Esophagus muscularis mucosa (tissue), 4 donors: ENCODE measurements around the gene MRPL21. TPM values are rescaled to one million over a fixed set of nuclear protein-coding genes. Genes with fewer than 3 reads are reported as not detected.
A peak's percentile ranks its signal among the peaks of the same experiment; 100 is the strongest.

Experiments
- DNase-seq: peaks from one replicate; pipeline ENCODE4 v3.0.0-alpha.2; 2017; ENCODE audit errors: extremely low spot score
- H3K27ac ChIP-seq, 4 donors: fragments of 200-600 bp; sonication (generic); replicated peaks in 1 of 4; 1 replicate in 3 of 4; 2 replicates in 1 of 4; pipeline ENCODE4 v1.5.1; 2016 to 2019; ENCODE audit warnings: mild to moderate bottlenecking in 1 of 4
- H3K27me3 ChIP-seq, 4 donors: fragments of 200-600 bp; sonication (generic); one replicate each; pipeline versions ENCODE4 v1.5.1 to v1.6.0; 2016 to 2019
- H3K36me3 ChIP-seq, 4 donors: fragments of 200-600 bp; sonication (generic); one replicate each; pipeline ENCODE4 v1.5.1; 2016 to 2019
- H3K4me1 ChIP-seq, 4 donors: fragments of 200-600 bp; sonication (generic); one replicate each; pipeline ENCODE4 v1.5.1; 2016 to 2019
- H3K4me3 ChIP-seq, 4 donors: fragments of 200-600 bp; sonication (generic); 1 replicate in 2 of 4; 2 replicates in 2 of 4; pipeline ENCODE4 v1.5.1; 2016 to 2019; ENCODE audit warnings: mild to moderate bottlenecking in 4 of 4, moderate library complexity in 1 of 4
- H3K9me3 ChIP-seq, 4 donors: fragments of 200-600 bp; sonication (generic); 1 replicate in 3 of 4; 2 replicates in 1 of 4; pipeline ENCODE4 v1.5.1; 2016 to 2019
- EP300 ChIP-seq: sonication (generic); formaldehyde crosslinking; IDR thresholded peaks from one replicate; pipeline ENCODE4 v1.6.1; 2017; ENCODE audit warnings: antibody characterized with exemption
- POLR2A ChIP-seq: fragments of 450-650 bp; IDR thresholded peaks from one replicate; pipeline ENCODE4 v1.6.1; 2017; ENCODE audit warnings: antibody characterized with exemption, moderate library complexity, mild to moderate bottlenecking, low read depth
- POLR2AphosphoS5 ChIP-seq, 2 donors: sonication (generic); formaldehyde crosslinking; IDR thresholded peaks; one replicate each; pipeline ENCODE4 v1.6.1; 2017; ENCODE audit warnings: antibody characterized with exemption in 2 of 2
- WGBS: methylation state at CpG from one replicate; pipeline ENCODE4 v1.1.5; 2018; 5-methylcytosine and 5-hydroxymethylcytosine counted together
- intact Hi-C: fragments of 100-400 bp; cut with DNase I; formaldehyde crosslinking; loops from one replicate; pipeline ENCODE4 v1.15.1; 2023
- total RNA-seq, 4 donors: library from RNA; depleted of rRNA; stranded (reverse); fragments of >200 nt; gene quantifications; one replicate each; pipeline versions ENCODE4 v1.1.0 to v1.2.1, GENCODE V29; 2016
- TF ChIP-seq, protein P1 (sequence below), 3 experiments: fragments of 200-600 bp in 2 of 3; fragments of 450-650 bp in 1 of 3; sonication (generic) in 2 of 3; IDR thresholded peaks; one replicate each; pipeline ENCODE4 v1.5.1; 2017 to 2019; ENCODE audit warnings: antibody characterized with exemption in 3 of 3, mild to moderate bottlenecking in 2 of 3, moderate library complexity in 1 of 3

The MRPL21 gene
- total RNA-seq, 4 donors from 2014 or later: 47.2 to 66.2 (median 51.2) TPM

DNA sequence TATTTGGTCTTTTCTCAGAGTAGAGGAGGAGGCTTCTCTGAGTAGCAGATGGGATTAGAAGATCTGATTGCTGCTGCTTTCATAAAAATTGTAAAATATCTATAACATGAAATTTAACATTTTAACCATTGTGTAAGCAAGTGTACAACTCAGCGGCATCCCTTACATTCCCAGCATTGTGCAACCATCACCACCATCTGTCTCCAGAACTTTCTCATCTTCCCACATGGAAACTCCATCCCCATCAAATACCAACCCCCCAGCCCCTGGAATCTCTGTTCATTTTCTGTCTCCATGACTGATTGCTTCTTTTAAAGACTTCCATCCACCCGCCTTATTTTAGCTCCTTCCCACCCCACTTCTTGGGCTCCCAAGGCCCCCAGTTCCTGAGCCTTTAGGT is 44.9 kb upstream of the MRPL21 start:
- Histone ChIP-seq H3K4me1 (peaks cover 9 to 61% (median 52%) of the 10 kb centered on the region in 4 donors), H3K27me3 (no peaks in the 10 kb centered on the region), H3K9me3 (no peaks in the 10 kb centered on the region), H3K36me3 (no peaks in the 10 kb centered on the region), H3K4me3 (no peak overlapping the region), H3K27ac (peak overlapping the region; percentile 36 to 94 (median 93))
- DNase-seq: no peak
- TF ChIP-seq POLR2AphosphoS5 (IDR thresholded peaks at IDR 0.05): no peak
- intact Hi-C loops: loop anchor here (5.0 kb wide), 1 partner anchor 54 kb away; no protein-coding TSS in a partner anchor
- 91% methylated on average over 2 of the region's 2 CpGs for WGBS

DNA sequence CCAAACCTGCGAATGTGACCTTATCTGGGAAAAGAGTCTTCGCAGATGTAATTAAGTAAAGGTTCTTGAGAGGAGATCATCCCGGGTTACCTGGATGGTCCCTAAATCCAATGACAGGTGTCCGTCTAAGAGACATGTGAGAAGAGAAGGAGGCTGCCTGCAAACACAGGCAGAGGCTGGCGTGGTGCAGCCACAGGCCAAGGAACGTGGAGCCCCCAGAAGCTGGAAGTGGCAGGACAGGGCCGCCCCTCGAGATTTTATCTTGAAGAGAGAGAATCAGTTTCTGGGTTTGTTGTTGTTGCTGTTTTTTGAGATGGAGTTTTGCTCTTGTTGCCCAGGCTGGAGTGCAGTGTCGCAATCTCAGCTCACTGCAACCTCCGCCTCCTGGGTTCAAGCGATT is 43.5 kb upstream of the MRPL21 start:
- WGBS: 87% methylated on average over 10 of the region's 11 CpGs
- Histone ChIP-seq H3K4me3 (no peak overlapping the region), H3K4me1 (peaks cover 9 to 74% (median 65%) of the 10 kb centered on the region in 4 donors), H3K36me3 (no peaks in the 10 kb centered on the region), H3K27me3 (no peaks in the 10 kb centered on the region), H3K9me3 (no peaks in the 10 kb centered on the region), H3K27ac (peak overlapping the region; percentile 93 to 94 (median 94))
- no peak for DNase-seq
- intact Hi-C loops: loop anchor here (5.0 kb wide), 1 partner anchor 55 kb away; no protein-coding TSS in a partner anchor
- TF ChIP-seq EP300 (no peak), POLR2AphosphoS5 (IDR thresholded peaks at IDR 0.05) (no peak), POLR2A (no peak)
- TF ChIP-seq, protein P1, sequence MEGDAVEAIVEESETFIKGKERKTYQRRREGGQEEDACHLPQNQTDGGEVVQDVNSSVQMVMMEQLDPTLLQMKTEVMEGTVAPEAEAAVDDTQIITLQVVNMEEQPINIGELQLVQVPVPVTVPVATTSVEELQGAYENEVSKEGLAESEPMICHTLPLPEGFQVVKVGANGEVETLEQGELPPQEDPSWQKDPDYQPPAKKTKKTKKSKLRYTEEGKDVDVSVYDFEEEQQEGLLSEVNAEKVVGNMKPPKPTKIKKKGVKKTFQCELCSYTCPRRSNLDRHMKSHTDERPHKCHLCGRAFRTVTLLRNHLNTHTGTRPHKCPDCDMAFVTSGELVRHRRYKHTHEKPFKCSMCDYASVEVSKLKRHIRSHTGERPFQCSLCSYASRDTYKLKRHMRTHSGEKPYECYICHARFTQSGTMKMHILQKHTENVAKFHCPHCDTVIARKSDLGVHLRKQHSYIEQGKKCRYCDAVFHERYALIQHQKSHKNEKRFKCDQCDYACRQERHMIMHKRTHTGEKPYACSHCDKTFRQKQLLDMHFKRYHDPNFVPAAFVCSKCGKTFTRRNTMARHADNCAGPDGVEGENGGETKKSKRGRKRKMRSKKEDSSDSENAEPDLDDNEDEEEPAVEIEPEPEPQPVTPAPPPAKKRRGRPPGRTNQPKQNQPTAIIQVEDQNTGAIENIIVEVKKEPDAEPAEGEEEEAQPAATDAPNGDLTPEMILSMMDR (IDR thresholded peaks at IDR 0.05): no peak

DNA sequence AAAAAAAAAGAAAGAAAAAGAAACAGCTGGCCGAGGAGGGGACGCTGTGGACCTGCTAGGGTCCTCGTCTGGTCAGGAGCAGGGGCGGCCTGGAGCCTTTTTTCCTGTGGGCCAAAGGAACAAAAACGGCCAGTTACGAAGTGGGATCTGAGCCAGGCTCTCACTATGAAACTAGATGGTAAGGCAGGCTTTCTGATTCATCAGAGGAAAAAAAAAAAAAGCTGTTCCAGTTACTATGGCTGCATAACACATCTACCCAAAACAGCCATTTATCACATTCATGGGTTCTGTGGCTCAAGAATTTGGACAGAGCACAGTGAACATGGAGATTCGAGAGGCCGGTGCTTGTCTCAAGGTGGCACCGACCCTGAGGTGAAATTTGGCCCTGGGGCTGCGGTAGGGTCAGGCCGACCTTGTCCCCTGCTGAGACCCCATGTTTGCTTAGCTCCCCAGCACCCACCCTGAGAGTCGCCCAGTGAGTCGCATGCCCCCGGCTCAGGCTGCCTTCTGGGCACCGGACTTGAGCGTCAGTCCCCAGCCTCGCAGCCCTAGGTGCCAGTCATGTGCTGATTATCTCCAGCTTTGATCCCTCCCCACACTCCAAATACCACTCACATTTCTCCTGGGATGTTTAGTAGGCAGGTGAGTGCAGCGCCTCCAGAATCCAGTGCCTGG is 42.9 kb upstream of the MRPL21 start:
- intact Hi-C loops: loop anchor here (5.0 kb wide), 1 partner anchor 56 kb away; no protein-coding TSS in a partner anchor

DNA sequence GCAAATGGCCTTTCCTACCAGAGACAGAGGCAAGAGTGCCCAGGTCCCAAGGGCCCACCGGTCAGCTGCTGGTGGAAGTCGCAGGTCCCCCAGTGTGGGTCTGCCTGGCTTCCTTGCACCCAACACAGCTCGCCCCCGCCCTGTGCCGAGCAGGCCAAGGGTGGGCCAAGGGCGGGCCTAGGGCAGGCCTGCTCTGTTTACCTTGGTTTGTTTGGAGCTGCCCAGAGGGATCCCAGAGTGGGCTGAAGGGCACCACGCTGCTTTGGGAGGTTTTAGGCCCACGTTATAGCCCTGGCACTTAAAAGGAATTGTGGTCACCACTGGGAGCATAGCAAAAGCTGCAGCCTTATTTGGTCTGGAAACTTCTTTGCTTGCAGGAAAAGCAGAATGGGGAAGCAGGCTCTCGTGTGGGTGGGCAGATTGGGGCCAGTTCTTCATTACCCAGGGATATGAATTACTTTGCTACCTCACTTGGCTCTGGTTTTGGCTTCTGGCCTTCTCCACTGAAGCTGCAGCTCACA is 39.2 kb upstream of the MRPL21 start:
- TF ChIP-seq, protein P1 (IDR thresholded peaks at IDR 0.05): no peak
- TF ChIP-seq POLR2A: no peak
- peak; percentile 67 to 86 for TF ChIP-seq POLR2AphosphoS5 (IDR thresholded peaks at IDR 0.05)
- TF ChIP-seq EP300: no peak
- peaks cover 9 to 100% (median 86%) of the 10 kb centered on the region in 4 donors for H3K4me1 ChIP-seq
- 16% methylated on average over 3 of the region's 9 CpGs for whole genome bisulfite sequencing
- DNase-seq: no peak
- intact Hi-C loops: no loop called here
- no peaks in the 10 kb centered on the region for H3K27me3 ChIP-seq
- peak overlapping the region; percentile 93 to 94 (median 94) for H3K27ac ChIP-seq
- H3K9me3 ChIP-seq: no peaks in the 10 kb centered on the region
- H3K36me3 ChIP-seq: peaks cover 0 to 33% (median 25%) of the 10 kb centered on the region in 4 donors
- H3K4me3 ChIP-seq: no peak overlapping the region

More for the DNA sequence above, 42.9 kb upstream of the MRPL21 start:
- WGBS: 41% methylated on average over 18 of the region's 18 CpGs
- peak overlapping the region; percentile 10 to 20 (median 18) for H3K4me3 ChIP-seq
- H3K4me1 ChIP-seq: peaks cover 9 to 80% (median 71%) of the 10 kb centered on the region in 4 donors
- no peak for DNase-seq
- no peaks in the 10 kb centered on the region for H3K9me3 ChIP-seq
- H3K36me3 ChIP-seq: no peaks in the 10 kb centered on the region
- no peaks in the 10 kb centered on the region for H3K27me3 ChIP-seq
- TF ChIP-seq POLR2A: no peak
- TF ChIP-seq EP300: no peak
- TF ChIP-seq POLR2AphosphoS5 (IDR thresholded peaks at IDR 0.05): peak; percentile 19 to 69
- TF ChIP-seq, protein P1 (IDR thresholded peaks at IDR 0.05): no peak
- peak overlapping the region; percentile 93 to 94 (median 94) for H3K27ac ChIP-seq

DNA sequence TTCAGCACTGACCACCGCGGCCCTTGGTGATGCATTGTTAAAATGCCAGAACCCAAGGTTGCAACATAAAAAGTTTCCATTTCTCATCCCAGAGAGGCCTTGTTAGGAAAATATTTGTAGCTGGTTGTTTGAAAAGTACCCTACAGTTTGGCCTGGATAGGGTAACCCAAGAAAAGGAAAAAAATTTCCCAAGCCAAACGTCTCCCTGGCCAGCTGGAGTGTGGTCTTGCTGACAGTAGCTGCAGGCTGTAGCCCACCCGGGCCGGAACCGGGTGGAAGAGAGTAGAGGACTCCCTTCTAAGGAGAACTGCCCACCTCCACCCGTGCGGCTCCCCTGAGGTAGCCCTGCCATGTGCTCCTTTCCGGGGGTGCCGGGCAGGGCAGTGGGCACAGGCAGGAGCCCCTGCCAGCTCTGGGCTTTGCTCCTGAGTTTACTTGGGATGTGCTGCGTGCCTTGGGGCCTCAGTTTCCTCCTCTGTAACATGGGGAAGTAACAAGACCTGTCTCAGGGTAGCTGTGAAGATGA is 38.5 kb upstream of the MRPL21 start:
- no peak for TF ChIP-seq EP300
- no peak for TF ChIP-seq POLR2AphosphoS5 (IDR thresholded peaks at IDR 0.05)
- TF ChIP-seq, protein P1 (IDR thresholded peaks at IDR 0.05): no peak
- TF ChIP-seq POLR2A: no peak
- Histone ChIP-seq H3K27me3 (no peaks in the 10 kb centered on the region), H3K4me3 (peak overlapping the region in 3 of 4 donors; percentile 23 to 38 (median 35)), H3K9me3 (no peaks in the 10 kb centered on the region), H3K36me3 (peaks cover 4 to 40% (median 31%) of the 10 kb centered on the region in 4 donors), H3K4me1 (peaks cover 9 to 100% (median 86%) of the 10 kb centered on the region in 4 donors), H3K27ac (peak overlapping the region; percentile 93 to 94 (median 94))
- WGBS: 62% methylated on average over 8 of the region's 11 CpGs
- intact Hi-C loops: no loop called here
- no peak for DNase-seq
